A673 (cell line): ENCODE results near the gene TMEM100. TPM values are rescaled to one million over a fixed set of nuclear protein-coding genes. Genes with fewer than 3 reads are reported as not detected.

Source experiments
- BruUV-seq: library from RNA; stranded (reverse); fragments of 400-500 nt; replicated peaks from 2 replicates; lab custom pipeline; 2021; lab: Mats Ljungman, UMichigan
- CTCF ChIA-PET: fragments of 300-600 bp; sonication (Branson Sonifier 250); formaldehyde crosslinking; loops from one replicate; lab custom pipeline; 2022; ENCODE audit warnings: antibody characterized with exemption; lab: Charles Lee
- POLR2A ChIA-PET: fragments of 300-600 bp; sonication (Branson Sonifier 250); formaldehyde crosslinking; loops from one replicate; lab custom pipeline; 2022; ENCODE audit warnings: antibody characterized with exemption; ENCODE audit not compliant: low non-redundant PET; lab: Charles Lee
- DNase-seq: peaks from one replicate; pipeline ENCODE4 v3.0.0-alpha.2; 2015; ENCODE audit warnings: low spot score
- H3K27ac ChIP-seq: fragments of 200-600 bp; sonication (generic); 2 replicates; pipeline ENCODE4 v1.5.1; 2016; ENCODE audit warnings: mixed run types, low read depth, mild to moderate bottlenecking, mixed read lengths, antibody characterized with exemption, low read length; ENCODE audit not compliant: poor library complexity, severe bottlenecking
- H3K27me3 ChIP-seq: fragments of 200-600 bp; sonication (generic); replicated peaks from 2 replicates; pipeline ENCODE4 v1.6.1; 2017; ENCODE audit warnings: mixed run types, low read depth, mild to moderate bottlenecking, mixed read lengths, antibody characterized with exemption, low read length; ENCODE audit not compliant: insufficient read depth, poor library complexity
- H3K36me3 ChIP-seq: fragments of 200-600 bp; sonication (generic); 2 replicates; pipeline ENCODE4 v1.6.1; 2016; ENCODE audit warnings: mixed run types, mild to moderate bottlenecking, mixed read lengths, antibody characterized with exemption, low read length; ENCODE audit not compliant: insufficient read depth, poor library complexity, severe bottlenecking
- H3K4me1 ChIP-seq: fragments of 200-600 bp; sonication (generic); 2 replicates; pipeline ENCODE4 v1.6.1; 2017; ENCODE audit warnings: mixed run types, mild to moderate bottlenecking, mixed read lengths, antibody characterized with exemption, low read length; ENCODE audit not compliant: insufficient read depth, poor library complexity, severe bottlenecking
- H3K4me3 ChIP-seq: fragments of 200-600 bp; sonication (generic); 2 replicates; pipeline ENCODE4 v1.5.1; 2016; ENCODE audit warnings: low read depth, mixed run types, mild to moderate bottlenecking, mixed read lengths, low read length; ENCODE audit not compliant: poor library complexity, severe bottlenecking
- H3K9me3 ChIP-seq: fragments of 200-600 bp; sonication (generic); 2 replicates; pipeline ENCODE4 v1.6.1; 2016; ENCODE audit warnings: mixed run types, low read depth, mild to moderate bottlenecking, mixed read lengths, antibody characterized with exemption, low read length; ENCODE audit not compliant: poor library complexity, severe bottlenecking
- EZH2 ChIP-seq: fragments of 200-600 bp; sonication (generic); IDR thresholded peaks from 2 replicates; pipeline ENCODE4 v1.6.1; 2017; ENCODE audit warnings: borderline replicate concordance, low read depth, mild to moderate bottlenecking, mixed read lengths, antibody characterized with exemption, low read length; ENCODE audit not compliant: poor library complexity, severe bottlenecking
- intact Hi-C: fragments of 100-400 bp; cut with micrococcal nuclease; formaldehyde crosslinking; loops from one replicate; pipeline ENCODE4 v1.10.0; 2022; ENCODE audit not compliant: unreplicated experiment
- total RNA-seq: library from RNA; stranded (reverse); gene quantifications from 2 replicates; pipeline ENCODE4 v1.2.3, GENCODE V29; 2021
- TF ChIP-seq, protein P1 (sequence below): fragments of 300-800, 200-600 bp; sonication (generic); conservative IDR thresholded peaks from 2 replicates; pipeline ENCODE4 v1.5.1; 2017; ENCODE audit warnings: low read depth, mild to moderate bottlenecking, antibody characterized with exemption, low read length, moderate library complexity, mixed read lengths

TMEM100 gene
- total RNA-seq, 1 experiment from 2014 or later = 7.9 TPM

DNA sequence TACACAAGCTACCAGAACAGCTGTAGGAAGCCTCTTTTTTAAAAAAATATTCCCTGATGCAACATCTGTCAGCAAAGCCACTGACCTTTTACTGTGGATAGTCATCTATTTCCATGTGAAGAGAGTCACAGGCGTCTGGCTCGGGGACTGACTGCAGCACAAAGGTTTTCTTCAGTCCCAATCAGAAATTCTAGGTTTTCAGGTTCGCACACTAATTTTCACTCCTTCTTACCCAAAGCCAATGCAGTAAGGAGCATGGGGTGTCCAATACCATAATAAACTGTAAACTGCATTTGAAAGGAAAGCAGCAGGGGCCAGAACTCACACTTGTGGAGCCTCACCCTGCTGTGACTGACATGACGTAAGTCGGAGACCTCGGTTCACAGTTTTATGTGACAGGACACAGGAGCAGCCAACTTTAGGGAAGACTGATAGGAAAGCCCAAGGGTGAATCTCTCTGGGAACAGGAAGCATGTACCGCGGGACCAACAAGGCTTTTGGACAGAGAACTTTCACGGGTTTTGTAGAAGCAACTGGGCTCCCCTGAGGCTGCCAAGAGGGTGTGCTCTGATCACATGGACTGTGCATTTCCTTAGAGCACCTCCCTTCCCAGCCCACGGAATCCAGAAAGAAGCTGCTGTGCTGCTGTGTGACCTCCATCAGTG is 9.1 kb upstream of the TMEM100 start:
- no TSS peak for BruUV-seq
- no peak for TF ChIP-seq EZH2
- TF ChIP-seq, protein P1, sequence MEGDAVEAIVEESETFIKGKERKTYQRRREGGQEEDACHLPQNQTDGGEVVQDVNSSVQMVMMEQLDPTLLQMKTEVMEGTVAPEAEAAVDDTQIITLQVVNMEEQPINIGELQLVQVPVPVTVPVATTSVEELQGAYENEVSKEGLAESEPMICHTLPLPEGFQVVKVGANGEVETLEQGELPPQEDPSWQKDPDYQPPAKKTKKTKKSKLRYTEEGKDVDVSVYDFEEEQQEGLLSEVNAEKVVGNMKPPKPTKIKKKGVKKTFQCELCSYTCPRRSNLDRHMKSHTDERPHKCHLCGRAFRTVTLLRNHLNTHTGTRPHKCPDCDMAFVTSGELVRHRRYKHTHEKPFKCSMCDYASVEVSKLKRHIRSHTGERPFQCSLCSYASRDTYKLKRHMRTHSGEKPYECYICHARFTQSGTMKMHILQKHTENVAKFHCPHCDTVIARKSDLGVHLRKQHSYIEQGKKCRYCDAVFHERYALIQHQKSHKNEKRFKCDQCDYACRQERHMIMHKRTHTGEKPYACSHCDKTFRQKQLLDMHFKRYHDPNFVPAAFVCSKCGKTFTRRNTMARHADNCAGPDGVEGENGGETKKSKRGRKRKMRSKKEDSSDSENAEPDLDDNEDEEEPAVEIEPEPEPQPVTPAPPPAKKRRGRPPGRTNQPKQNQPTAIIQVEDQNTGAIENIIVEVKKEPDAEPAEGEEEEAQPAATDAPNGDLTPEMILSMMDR = no peak
- H3K9me3 ChIP-seq = no peaks in the 10 kb centered on the region
- H3K27me3 ChIP-seq = no peaks in the 10 kb centered on the region
- peak; percentile 80 for DNase-seq
- H3K4me3 ChIP-seq = peak overlapping the region; percentile 14
- CTCF ChIA-PET = interaction anchor here (1.1 kb wide), 1 partner anchor 14 kb away, joined by 3 read pairs; no protein-coding TSS in a partner anchor
- peaks cover 80% of the 10 kb centered on the region for H3K4me1 ChIP-seq
- no peaks in the 10 kb centered on the region for H3K36me3 ChIP-seq
- POLR2A ChIA-PET = no interaction called here
- intact Hi-C loops = no loop called here
- H3K27ac ChIP-seq = peak overlapping the region; percentile 47

GRCh38 chr17:55730808-55731207 is 8.1 kb upstream of the TMEM100 start:
- BruUV-seq = no TSS peak
- peak overlapping the region; percentile 47 for H3K27ac ChIP-seq
- POLR2A ChIA-PET = no interaction called here
- H3K4me1 ChIP-seq = peaks cover 79% of the 10 kb centered on the region
- peak overlapping the region; percentile 14 for H3K4me3 ChIP-seq
- intact Hi-C loops = no loop called here
- no peaks in the 10 kb centered on the region for H3K9me3 ChIP-seq
- no peaks in the 10 kb centered on the region for H3K36me3 ChIP-seq
- H3K27me3 ChIP-seq = no peaks in the 10 kb centered on the region
- CTCF ChIA-PET = no interaction called here
- DNase-seq = peak; percentile 55
- TF ChIP-seq, protein P1 = no peak
- no peak for TF ChIP-seq EZH2

DNA sequence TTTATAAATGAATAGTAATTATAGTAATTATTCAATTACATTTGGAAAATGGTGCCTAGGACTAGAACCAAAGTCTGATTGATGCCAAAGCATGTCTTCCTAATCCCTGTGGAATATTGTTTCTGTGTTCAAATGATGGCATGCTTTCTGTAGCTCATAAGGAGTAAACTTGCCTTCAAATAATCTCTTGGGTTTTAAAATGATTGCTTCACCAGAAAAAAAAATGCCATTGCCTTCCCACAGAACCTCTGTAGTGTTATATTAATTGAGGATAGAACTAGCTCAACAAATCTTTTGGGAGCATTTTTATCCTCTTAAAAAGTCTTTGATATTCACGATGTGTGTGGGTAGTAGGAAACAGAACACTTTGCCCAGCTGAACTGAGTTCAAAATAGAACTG is 7.7 kb upstream of the TMEM100 start:
- Histone ChIP-seq H3K4me1 (peaks cover 78% of the 10 kb centered on the region), H3K4me3 (peak overlapping the region; percentile 14), H3K27ac (peak overlapping the region; percentile 47), H3K36me3 (no peaks in the 10 kb centered on the region), H3K9me3 (no peaks in the 10 kb centered on the region), H3K27me3 (no peaks in the 10 kb centered on the region)
- TF ChIP-seq EZH2 = no peak
- TF ChIP-seq, protein P1 = no peak
- ChIA-PET POLR2A (no interaction called here), CTCF (no interaction called here)
- intact Hi-C loops = no loop called here
- BruUV-seq = no TSS peak
- DNase-seq = peak; percentile 63
